ENCODE measurements around the gene LARGE1.

The LARGE1 gene

GRCh38 chr22:33909911-33910310, 10.4 kb downstream of the LARGE1 start:
- FAIRE-seq, result no peak

GRCh38 chr22:33909075-33909458, 11.2 kb downstream of the LARGE1 start:
- FAIRE-seq, result no peak

GRCh38 chr22:33908171-33909074, 11.9 kb downstream of the LARGE1 start:
- FAIRE-seq, result no peak

- FAIRE-seq, result no peak
These were observed 13.3 kb downstream of the LARGE1 start for GRCh38 chr22:33906954-33907353.

- no peak for FAIRE-seq
These were observed 13.8 kb downstream of the LARGE1 start for GRCh38 chr22:33906475-33906874.

GRCh38 chr22:33903012-33903411, 17.3 kb downstream of the LARGE1 start:
- FAIRE-seq, result no peak

GRCh38 chr22:33902073-33902472, 18.2 kb downstream of the LARGE1 start:
- no peak for FAIRE-seq

GRCh38 chr22:33898121-33898520, 22.2 kb downstream of the LARGE1 start:
- FAIRE-seq, result no peak

- no peak for FAIRE-seq
These were observed 22.8 kb downstream of the LARGE1 start for GRCh38 chr22:33897448-33897835.

- FAIRE-seq, result no peak
These were observed 23.5 kb downstream of the LARGE1 start for GRCh38 chr22:33896575-33897447.

- FAIRE-seq, result no peak
These were observed 24.1 kb downstream of the LARGE1 start for GRCh38 chr22:33896154-33896553.

- FAIRE-seq, result no peak
These were observed 24.8 kb downstream of the LARGE1 start for GRCh38 chr22:33895444-33895843.

- no peak for FAIRE-seq
These were observed 25.8 kb downstream of the LARGE1 start for GRCh38 chr22:33894515-33894914.

- no peak for FAIRE-seq
These were observed 26.2 kb downstream of the LARGE1 start for GRCh38 chr22:33894036-33894435.

- no peak for FAIRE-seq
These were observed 26.8 kb downstream of the LARGE1 start for GRCh38 chr22:33893512-33893911.

GRCh38 chr22:33891992-33892391, 28.3 kb downstream of the LARGE1 start:
- FAIRE-seq, result no peak

- no peak for FAIRE-seq
These were observed 28.8 kb downstream of the LARGE1 start for GRCh38 chr22:33891455-33891854.

- no peak for FAIRE-seq
These were observed 30.5 kb downstream of the LARGE1 start for GRCh38 chr22:33889748-33890147.

- FAIRE-seq, result no peak
These were observed 31.5 kb downstream of the LARGE1 start for GRCh38 chr22:33888821-33889220.

- FAIRE-seq, result no peak
These were observed 33.1 kb downstream of the LARGE1 start for GRCh38 chr22:33887173-33887572.

GRCh38 chr22:33886696-33887095, 33.6 kb downstream of the LARGE1 start:
- FAIRE-seq, result no peak

- FAIRE-seq, result no peak
These were observed 35.4 kb downstream of the LARGE1 start for GRCh38 chr22:33884829-33885228.

- no peak for FAIRE-seq
These were observed 36.1 kb downstream of the LARGE1 start for GRCh38 chr22:33883961-33884808.

Measured in TTC549 (cell line).